Measurements from ENCODE around the gene HNRNPH2. TPM values are rescaled to one million over a fixed set of nuclear protein-coding genes. Genes with fewer than 3 reads are reported as not detected.
A peak's percentile ranks its signal among the peaks of the same experiment; 100 is the strongest.

The HNRNPH2 gene
- total and polyA plus RNA-seq, 10 of the 15 experiments (the other 5 are each of a cell fraction or from before 2014, with no cell fraction given) = 34.5 to 102 (median 61.4) TPM

DNA sequence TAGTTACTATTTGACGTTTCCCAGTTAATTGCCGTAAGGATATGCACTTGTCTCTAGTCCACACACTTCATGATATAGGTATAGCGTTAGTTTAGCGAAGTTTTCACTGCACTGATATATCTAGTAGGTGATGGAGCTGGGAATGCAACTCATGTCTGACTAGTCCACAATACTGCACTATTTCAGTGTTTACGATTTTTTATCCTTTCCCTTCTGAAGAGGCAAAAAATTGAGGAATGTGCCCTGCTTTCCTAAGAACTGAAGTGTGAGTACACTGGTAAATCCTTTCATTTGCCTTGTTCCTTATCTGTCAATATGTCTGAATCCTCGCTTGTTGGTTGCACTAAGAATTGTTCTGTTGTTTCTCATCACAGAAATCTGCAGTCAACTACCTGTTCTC lies 16.2 kb upstream of the HNRNPH2 start:
- no peaks in the 10 kb centered on the region for H3K27me3 ChIP-seq (replicated peaks in 1 of 2; ENCODE audit: control insufficient read depth in 2 of 2, insufficient read depth in 2 of 2, low read length in 1 of 2)
- WGBS (ENCODE audit: insufficient coverage, insufficient replicate concordance, low lambda C conversion rate, missing lambda C conversion rate) = 32% methylated on average over 6 of the region's 6 CpGs
- intact Hi-C loops (cut with micrococcal nuclease; ENCODE audit: unreplicated experiment) = loop anchor here (2.0 to 5.0 kb wide), 2 partner anchors 17 to 570 kb away; partner anchors contain the start of genes CSTF2 and HNRNPH2
- ChIA-PET SMC1A (ENCODE audit: uncharacterized antibody, unreplicated experiment) (interaction anchor here (0.7 to 1.5 kb wide), 3 partner anchors 10 to 45 kb away, joined by 3 to 4 read pairs (median 3); no protein-coding TSS in a partner anchor), POLR2A (interaction anchor here (0.8 to 2.6 kb wide), 3 partner anchors 8 to 44 kb away, joined by 4 to 12 read pairs (median 7); partner anchors contain the start of gene TIMM8A), RAD21 (ENCODE audit: unreplicated experiment) (interaction anchor here (1.0 kb wide), 1 partner anchor 12 kb away, joined by 3 read pairs; no protein-coding TSS in a partner anchor), CTCF (interaction anchor here (0.9 to 2.1 kb wide), 4 partner anchors 10 to 43 kb away, joined by 3 to 9 read pairs (median 4); partner anchors contain the start of gene TIMM8A)
- no peaks in the 10 kb centered on the region for H4K20me1 ChIP-seq (ENCODE audit: control insufficient read depth, insufficient read depth)
- DNase-seq (ENCODE audit: low read depth, low spot score) (no peak), FAIRE-seq (no peak), ATAC-seq (no peak)
- TF ChIP-seq RCOR1 (conservative IDR thresholded peaks at IDR 0.05; ENCODE audit: low read depth, low read length) (no peak), BHLHE40 (IDR thresholded peaks at IDR 0.05; ENCODE audit: borderline replicate concordance in 1 of 2, low read depth in 2 of 2, low read length in 1 of 2) (no peak), KLF5 (IDR thresholded peaks at IDR 0.05; ENCODE audit: partially characterized antibody) (no peak), BCL3 (IDR thresholded peaks at IDR 0.05; ENCODE audit: borderline replicate concordance, insufficient read depth, low read depth, low read length, poor library complexity, severe bottlenecking) (no peak), SIX5 (IDR thresholded peaks at IDR 0.05; ENCODE audit: low read depth, low read length, severe bottlenecking) (no peak), NFXL1 (IDR thresholded peaks at IDR 0.05; ENCODE audit: borderline replicate concordance) (no peak), ZBED1 (IDR thresholded peaks at IDR 0.05; ENCODE audit: borderline replicate concordance) (0 out of 2 replicates have a peak, but pooled peaks have one; percentile 50), POU2F2 (IDR thresholded peaks at IDR 0.05; ENCODE audit: borderline replicate concordance, low read depth, low read length) (no peak), SMAD5 (IDR thresholded peaks at IDR 0.05; ENCODE audit: low read depth) (0 out of 2 replicates have a peak, but pooled peaks have one; percentile 50), FOXM1 (IDR thresholded peaks at IDR 0.05; ENCODE audit: low read depth, low read length) (no peak), HDAC2 (IDR thresholded peaks at IDR 0.05) (no peak), SUZ12 (IDR thresholded peaks at IDR 0.05; ENCODE audit: unreplicated experiment) (no peak), BCL11A (IDR thresholded peaks at IDR 0.05; ENCODE audit: low read depth, low read length) (no peak), SREBF1 (IDR thresholded peaks at IDR 0.05; ENCODE audit: low read length) (no peak), DPF2 (IDR thresholded peaks at IDR 0.05) (no peak), JUNB (IDR thresholded peaks at IDR 0.05) (no peak), MTA3 (IDR thresholded peaks at IDR 0.05; ENCODE audit: borderline replicate concordance, low read length) (no peak)
- peak overlapping the region; percentile 76 for H3K27ac ChIP-seq (ENCODE audit: control insufficient read depth, insufficient read depth)
- no peaks in the 10 kb centered on the region; a peak in 1 of 4 replicates for H3K36me3 ChIP-seq (ENCODE audit: control insufficient read depth in 2 of 2, insufficient read depth in 2 of 2, low read length in 1 of 2)
- in situ Hi-C loops (cut with MboI) = no loop called here
- H3K4me2 ChIP-seq (ENCODE audit: control insufficient read depth, insufficient read depth) = peak overlapping the region; percentile 72
- H3K4me1 ChIP-seq (ENCODE audit: control insufficient read depth, insufficient read depth, low read length) = no peaks in the 10 kb centered on the region
- no TSS peak for BruUV-seq (replicated peaks)
- peak overlapping the region; percentile 72 for H3K4me3 ChIP-seq
- H3K9me3 ChIP-seq (replicated peaks; ENCODE audit: control insufficient read depth, insufficient read depth, low read length) = no peaks in the 10 kb centered on the region
- H3K79me2 ChIP-seq (ENCODE audit: control insufficient read depth, insufficient read depth, low read length) = peaks cover 27% of the 10 kb centered on the region
- H3K9ac ChIP-seq (ENCODE audit: control insufficient read depth, insufficient read depth, low read length) = peak overlapping the region; percentile 88
- H2AFZ ChIP-seq (ENCODE audit: control insufficient read depth, low read depth, low read length) = no peak overlapping the region
